GM21367 (cell line): ENCODE results near the gene WDR26.
"Not testable (repeated sequence)": the region's sequence is repeated elsewhere in the genome, so short reads cannot be mapped to it uniquely, and the experiment has no call there.

Experiments
- ATAC-seq: cut with Tn5 transposase; IDR thresholded peaks from one replicate; pipeline ENCODE4 v1.9.1; 2021; ENCODE audit not compliant: unreplicated experiment

The WDR26 gene

GRCh38 chr1:224433701-224434672 lies 610 bp downstream of the WDR26 start:
- no peak for ATAC-seq

- ATAC-seq, result no peak
These were observed 1.4 kb downstream of the WDR26 start for GRCh38 chr1:224433041-224433691.

DNA sequence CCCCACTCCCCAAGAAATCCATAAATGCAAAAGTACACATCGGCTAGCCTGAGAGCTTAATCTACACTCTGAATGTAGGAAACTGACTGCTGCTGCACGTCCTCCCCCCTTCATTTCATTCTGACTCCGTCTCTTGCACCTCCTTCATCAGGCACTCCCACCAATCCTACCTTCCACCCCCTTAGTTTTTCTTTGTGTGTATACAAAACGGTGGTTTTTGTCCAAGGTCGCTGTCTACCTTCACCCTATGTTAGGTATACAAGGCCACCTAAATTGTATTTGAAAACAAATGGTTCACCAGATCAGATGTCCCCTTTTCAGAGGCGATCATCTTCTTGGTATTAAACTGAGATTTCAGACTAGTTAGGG lies 1.9 kb downstream of the WDR26 start:
- ATAC-seq, result no peak

DNA sequence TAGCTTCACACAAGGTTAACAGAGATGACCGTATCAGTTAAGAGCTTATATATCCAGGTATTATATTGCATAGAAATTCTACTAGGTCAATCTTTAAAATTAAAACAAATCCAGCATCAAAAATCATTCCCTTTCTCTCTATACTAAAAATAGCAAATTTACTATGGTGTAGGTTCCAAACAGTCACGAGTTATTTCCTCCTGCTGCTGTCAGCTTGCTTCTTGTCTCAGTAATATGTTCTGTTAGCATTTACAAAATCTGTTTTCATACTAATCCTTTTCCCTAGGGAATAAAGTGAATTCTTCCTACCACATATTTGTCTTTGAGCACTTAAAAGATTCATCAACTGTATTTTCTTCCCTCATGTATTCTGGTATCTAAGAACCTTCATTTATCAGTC lies 2.5 kb downstream of the WDR26 start:
- no peak for ATAC-seq

DNA sequence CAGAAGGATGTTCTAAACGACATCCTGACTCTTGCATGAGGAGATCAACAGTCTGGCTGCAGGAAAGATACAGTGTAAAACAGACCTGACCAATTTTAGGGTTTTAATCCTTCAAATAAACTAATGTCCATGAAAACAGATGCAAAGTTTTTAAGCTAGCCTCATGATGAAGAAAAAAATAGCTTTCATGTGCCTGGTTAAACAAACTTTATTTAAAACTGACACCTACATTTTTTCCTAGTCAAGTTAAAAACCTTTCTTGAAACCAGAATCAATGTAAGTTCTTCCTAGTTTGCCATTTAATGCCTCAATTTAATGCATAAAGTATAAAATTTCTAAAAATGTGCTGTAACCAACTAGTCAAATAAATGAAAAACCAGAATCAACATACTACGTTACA lies 2.9 kb downstream of the WDR26 start:
- no peak for ATAC-seq

DNA sequence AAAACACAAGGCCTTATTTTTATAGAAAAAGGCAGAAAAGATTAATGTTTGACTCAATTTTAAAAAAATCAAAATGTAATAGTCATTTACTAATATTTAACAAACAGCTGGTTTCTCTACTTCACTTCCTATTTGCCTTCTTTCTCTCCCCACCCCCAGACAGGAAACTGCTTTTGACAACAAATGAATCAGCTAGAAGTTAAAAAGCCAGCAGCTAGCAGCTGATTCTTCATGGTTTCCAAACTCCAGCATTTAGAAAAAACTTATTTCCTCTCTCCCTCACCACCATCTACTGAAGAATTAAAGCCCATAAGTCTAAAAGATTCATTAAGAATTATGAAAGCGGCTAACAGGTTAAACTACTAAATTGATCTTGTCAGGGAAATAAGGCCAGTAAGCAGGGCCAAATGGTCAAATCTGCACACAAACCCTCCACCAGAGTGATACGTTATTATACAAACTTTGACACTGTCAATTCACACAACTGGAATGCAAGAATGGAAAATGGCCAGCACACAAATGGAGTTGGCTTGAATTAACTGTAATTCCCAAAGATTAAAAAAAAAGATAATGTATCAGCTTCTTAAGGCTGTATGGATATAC lies 4.0 kb downstream of the WDR26 start:
- no peak for ATAC-seq

GRCh38 chr1:224429616-224430326 lies 4.8 kb downstream of the WDR26 start:
- ATAC-seq, result no peak

GRCh38 chr1:224428713-224429112 lies 5.9 kb downstream of the WDR26 start:
- not testable (repeated sequence) for ATAC-seq

- no peak for ATAC-seq
These were observed 7.3 kb downstream of the WDR26 start for GRCh38 chr1:224427346-224427745.

GRCh38 chr1:224426869-224427268 lies 7.7 kb downstream of the WDR26 start:
- ATAC-seq, result not testable (repeated sequence)

DNA sequence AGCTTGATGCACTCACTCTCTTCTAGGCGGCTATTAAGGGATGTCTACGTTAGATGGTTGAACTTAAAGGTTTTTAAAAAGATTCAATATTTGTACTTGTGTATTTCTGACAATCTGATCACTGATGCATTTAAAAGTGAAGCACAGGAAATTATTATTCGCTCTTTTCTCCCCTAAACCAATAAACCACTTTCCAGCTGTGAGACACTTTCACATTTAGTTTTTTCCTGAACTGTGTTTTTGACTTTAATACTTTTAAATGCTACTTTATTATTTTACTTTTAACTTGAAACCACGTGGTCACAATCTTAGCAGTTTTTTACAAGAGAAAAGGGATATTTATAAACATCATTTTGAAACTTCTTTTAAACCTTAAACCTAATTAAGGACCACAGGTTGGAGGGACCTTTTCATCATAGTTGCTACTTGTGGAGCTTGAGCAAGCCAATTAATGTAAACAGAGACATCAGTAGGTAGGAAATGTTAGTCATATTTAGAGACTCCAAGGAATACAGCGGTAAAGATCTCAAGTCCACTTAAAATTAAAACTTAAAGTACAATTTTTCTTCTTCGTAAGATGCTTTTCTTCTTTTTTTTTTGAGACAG lies 9.2 kb downstream of the WDR26 start:
- no peak for ATAC-seq

- ATAC-seq, result no peak
These were observed 14.5 kb downstream of the WDR26 start for GRCh38 chr1:224420106-224420505.

- no peak for ATAC-seq
These were observed 22.8 kb downstream of the WDR26 start for GRCh38 chr1:224411766-224412165.

DNA sequence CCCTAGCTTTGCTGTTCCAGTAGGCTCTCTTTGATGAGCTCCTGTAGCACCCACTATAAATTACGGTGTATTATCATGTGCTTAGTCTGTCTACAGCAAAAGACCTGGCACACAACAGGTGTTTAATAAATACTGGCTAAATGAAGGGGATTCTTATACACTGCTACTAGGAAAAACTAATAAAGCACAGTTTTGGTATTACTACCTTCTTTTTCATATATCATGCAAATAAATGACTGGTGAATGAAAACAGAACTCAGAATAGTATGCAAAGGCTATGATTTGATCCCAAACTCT lies 26.4 kb downstream of the WDR26 start:
- no peak for ATAC-seq

DNA sequence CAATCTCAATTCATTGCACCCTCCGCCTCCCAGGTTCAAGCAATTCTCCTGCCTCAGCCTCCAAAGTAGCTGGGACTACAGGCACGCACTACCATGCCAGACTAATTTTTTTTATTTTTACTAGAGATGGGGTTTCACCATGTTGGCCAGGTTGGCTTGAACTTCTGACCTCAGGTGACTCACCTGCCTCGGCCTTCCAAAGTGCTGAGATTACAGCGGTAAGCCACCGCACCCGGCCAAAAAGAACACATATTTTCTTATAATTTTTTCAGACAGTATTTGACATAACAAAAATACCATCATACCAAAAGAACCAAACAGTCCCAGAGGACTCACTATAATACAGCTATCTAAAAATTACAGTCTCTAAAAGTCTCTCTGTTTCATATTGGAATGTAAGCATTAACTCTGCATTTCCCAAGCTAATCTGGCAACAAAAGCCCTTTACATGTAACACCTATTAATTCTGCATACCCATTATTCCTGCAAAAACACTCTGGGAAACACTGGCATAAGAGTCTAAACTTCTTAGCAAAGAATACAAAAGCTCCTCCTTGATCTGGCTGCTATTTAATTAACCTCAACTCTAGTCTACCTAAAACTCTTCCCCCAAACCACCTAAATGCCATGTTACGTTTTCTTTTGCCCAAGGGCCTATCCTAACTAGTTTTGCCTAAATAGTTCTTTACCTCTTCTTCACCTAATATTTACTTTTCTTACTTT lies 26.9 kb downstream of the WDR26 start:
- no peak for ATAC-seq

DNA sequence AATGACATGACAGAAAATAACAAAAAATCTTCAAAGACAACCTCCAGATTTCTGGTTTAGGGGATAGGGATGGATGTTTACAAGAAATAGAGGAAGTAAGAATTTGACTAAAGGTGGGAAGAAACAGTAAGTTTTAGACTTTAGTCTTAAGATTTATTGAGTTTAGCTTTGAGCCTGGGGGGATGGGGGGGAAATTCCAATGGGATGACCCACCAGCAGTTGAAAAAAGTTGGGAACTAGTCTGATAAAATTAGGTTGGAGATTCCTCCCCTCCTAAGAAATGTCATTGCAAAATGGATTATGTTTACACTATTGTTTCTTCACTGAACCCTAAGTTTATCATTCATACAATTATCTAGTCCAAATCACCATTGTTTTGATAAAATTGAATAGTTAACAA lies 28.4 kb downstream of the WDR26 start:
- no peak for ATAC-seq

GRCh38 chr1:224405604-224405970 lies 29.0 kb downstream of the WDR26 start:
- ATAC-seq, result no peak

DNA sequence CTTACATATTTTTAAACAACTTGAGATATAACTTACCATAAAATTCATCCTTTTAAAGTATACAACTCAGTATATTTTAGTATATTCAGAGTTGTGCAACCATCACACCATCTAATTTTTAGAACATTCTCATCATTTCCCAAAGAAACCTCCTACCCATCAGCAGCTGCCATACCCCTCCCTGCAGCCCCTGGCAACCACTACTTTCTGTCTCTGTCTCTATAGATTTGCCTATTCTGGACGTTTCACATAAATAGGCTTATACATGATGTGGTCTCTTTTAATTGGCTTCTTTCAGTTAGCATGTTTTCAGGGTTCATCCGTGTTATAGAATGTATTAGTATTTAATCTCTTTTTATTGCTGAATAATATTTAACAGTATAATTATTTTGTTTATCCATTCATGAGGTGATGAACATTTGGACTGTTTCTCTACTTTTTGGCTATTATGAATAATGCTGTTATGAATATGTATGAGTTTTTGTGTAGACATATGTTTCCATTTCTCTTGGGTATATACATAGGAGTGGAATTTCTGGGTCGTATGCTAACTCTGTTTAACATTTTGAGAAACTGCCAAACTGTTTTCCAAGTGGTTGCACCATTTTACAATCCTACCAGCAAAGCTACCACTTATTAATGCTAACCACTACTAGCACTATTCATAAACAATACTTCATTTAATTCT lies 29.5 kb downstream of the WDR26 start:
- no peak for ATAC-seq

DNA sequence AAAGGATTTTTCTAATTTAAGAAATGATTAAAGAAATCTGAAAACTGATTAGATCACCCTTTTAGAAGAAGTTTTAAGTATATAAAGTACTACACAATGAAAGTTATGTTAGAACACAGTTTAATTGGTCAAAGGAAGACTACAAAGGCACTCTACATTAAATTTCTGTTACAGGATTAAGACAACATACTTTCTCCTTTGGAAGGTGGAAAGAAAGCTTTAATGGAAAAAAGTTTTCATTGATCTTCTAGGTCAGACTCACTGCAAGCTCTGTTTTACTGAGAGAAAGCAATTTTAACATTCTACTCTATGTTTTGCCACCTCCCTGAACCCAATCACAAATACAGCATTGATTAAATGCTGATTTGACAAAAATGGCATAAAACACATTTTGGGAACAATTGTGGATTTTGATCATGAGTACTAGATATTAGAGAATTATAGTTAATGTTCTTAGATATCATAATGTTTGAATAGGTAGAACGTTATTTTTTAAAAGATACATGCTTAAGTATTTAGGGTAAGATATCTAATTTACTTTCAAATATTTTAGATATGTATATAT lies 32.0 kb downstream of the WDR26 start:
- ATAC-seq, result no peak

GRCh38 chr1:224399887-224400286 lies 34.7 kb downstream of the WDR26 start:
- ATAC-seq, result no peak
